SHP77 (cell line): ENCODE data around the gene USP3.
"Not testable (repeated sequence)": the region's sequence is repeated elsewhere in the genome, so short reads cannot be mapped to it uniquely, and the experiment has no call there.

Experiments used
- DNase-seq, 2 experiments: peaks; one replicate each; lab custom pipeline; 2025; lab: John Stamatoyannopoulos, UW

The USP3 gene

DNA sequence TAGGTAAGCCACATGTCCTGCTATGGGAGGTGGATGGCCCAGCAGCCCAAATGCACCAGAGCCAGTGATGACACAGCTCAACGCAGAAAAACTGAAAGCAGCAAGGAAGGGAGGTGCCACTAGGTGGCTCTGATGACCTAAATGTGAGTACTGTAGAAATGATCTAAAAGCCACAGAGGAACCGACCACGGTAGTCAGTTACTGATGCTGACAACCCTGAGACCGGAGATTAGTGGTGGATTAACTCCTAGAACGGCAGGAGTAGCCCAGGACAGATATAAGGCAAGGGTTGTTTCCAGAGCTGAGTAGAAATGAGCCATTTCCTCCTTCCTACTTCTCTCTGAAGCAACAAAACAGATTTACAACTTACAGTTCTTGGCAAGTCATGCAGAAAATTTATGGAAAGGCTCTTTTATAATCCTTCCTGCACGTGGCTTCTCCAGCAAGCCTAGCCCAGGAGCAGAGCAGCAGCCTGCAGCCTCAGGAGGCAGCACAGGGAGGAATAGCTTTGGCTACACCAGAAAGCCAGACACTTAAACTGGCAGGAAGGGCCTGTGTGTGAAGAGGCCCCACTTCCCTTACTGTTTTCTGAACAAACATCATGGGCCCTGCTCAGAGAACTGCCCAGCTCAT lies 105.9 kb downstream of the USP3 start:
- DNase-seq: peak; percentile 82

DNA sequence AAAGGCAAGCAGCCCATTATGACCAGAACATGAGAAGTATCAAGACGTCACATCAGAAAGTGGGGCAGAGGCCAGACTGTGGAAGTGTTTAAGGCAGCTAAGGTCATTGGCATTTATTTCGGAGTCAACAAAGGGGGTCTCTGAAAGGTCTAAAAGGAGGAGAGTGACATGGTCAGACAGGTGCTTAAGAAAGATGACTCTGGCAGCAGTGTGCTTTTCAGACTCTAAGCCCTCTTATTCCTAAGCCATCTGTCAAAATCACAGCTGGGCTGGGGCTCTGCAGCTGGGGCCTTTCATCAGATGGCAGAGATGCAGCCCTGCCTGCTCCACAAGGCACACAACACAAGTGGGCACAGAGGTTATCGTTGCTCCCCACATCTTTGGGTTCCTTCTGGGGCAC lies 106.8 kb downstream of the USP3 start:
- no peak for DNase-seq

DNA sequence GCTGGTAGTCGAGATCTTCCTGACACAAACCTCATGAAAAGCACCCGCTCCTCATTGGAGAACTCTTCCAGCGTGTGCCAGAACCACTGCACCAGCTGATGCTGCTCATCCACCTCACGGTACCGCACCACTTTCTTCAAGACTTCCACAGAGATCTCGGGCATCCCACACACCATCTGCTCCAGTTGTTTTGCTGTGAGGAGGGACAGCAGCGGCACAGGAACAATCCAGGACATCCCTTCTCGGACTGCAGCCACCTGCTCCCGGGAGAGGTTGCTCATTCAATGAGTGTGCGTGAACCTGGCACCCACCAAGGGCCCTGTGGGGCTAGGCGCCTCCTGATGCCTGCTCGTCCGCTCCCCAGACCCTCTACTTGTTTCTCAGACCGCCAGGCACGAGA lies 107.9 kb downstream of the USP3 start:
- DNase-seq: no peak

DNA sequence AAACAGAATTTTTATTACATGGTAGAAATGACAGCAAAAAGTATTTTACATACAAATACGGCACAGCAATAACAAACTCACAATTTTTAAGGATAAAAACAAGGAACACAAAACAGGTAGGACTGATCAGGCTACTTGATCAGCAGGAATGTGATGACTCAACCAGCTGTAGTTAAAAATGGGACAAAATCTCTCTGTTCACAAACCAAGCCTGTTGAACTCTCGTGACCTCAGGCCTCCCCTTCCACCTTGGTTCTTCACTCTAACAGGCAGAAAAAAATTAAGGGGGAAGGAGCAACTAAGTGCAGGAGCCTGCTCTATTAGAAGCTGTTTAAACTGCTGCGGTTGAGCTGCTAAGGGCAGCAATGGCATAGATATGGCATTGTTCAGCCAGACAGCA lies 111.5 kb downstream of the USP3 start:
- DNase-seq: no peak

DNA sequence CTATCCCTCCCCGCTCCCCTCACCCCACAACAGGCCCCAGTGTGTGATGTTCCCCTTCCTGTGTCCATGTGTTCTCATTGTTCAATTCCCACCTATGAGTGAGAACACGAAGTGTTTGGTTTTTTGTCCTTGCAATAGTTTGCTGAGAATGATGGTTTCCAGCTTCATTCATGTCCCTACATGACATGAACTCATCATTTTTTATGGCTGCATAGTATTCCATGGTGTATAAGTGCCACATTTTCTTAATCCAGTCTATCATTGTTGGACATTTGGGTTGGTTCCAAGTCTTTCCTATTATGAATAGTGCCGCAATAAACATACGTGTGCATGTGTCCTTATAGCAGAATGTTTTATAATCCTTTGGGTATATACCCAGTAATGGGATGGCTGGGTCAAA lies 112.8 kb downstream of the USP3 start:
- DNase-seq: not testable (repeated sequence)

DNA sequence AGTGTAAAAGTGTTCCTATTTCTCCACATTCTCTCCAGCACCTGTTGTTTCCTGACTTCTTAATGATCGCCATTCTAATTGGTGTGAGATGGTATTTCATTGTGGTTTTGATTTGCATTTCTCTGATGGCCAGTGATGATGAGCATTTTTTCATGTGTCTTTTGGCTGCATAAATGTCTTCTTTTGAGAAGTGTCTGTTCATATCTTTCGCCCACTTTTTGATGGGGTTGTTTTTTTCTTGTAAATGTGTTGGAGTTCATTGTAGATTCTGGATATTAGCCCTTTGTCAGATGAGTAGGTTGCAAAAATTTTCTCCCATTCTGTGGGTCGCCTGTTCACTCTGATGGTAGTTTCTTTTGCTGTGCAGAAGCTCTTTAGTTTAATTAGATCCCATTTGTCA lies 113.2 kb downstream of the USP3 start:
- DNase-seq: not testable (repeated sequence)

DNA sequence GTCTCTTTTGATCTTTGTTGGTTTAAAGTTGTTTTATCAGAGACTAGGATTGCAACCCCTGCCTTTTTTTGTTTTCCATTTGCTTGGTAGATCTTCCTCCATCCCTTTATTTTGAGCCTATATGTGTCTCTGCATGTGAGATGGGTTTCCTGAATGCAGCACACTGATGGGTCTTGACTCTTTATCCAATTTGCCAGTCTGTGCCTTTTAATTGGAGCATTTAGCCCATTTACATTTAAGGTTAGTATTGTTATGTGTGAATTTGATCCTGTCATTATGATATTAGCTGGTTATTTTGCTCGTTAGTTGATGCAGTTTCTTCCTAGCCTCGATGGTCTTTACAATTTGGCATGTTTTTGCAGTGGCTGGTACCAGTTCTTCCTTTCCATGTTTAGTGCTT lies 116.4 kb downstream of the USP3 start:
- not testable (repeated sequence) for DNase-seq

DNA sequence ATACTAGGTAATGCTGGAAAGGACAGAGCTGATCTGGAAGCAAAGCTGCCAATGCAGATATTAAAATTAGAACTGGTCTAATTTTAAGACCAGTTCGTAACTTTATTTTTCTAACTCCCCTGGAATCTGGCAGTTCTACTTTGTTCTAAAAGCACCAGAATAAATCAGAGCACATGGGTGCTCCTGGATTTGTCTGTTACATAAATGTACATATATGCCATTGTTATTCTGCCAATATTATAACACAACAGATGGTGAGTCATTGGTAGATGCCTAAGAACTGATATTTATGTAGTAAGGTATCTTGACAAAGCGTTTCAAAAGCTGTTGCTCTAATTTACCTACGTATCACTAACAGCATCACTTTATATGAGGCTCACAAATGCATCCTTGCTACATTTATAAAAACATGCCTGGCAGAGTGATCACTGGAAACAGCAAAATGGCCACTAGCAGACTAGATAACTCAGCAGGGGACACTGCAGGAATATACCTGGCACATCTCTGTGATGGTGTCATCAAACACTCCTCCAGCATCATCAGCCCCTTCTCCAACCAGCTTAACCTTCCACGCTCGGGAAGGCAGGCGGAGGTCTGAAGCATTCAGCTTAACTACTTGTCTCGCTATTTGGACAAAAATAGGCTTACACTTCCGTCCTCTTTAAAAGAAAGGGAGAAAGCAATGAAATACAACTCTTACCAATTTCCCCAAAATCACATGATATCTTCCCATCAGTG lies 119.0 kb downstream of the USP3 start:
- DNase-seq: no peak

DNA sequence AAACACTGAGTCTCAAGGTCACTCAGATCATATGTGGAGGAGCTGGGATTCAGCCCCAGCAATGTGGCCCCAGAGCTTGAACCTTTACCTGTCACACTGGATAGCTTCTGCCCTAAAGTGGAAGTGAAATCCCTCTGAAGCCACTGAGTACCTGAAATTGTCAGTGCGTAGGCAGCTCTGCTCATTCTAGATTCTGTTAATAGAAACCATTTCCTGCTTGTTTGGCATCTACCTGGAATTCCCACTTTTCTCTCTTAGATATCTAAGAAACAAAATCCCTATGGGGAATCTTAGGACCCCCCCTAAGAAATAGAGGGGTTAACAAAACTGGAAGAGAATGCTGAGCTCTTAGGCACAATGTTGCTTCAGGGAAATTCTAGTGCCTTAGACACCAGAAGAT lies 122.6 kb downstream of the USP3 start:
- no peak for DNase-seq

DNA sequence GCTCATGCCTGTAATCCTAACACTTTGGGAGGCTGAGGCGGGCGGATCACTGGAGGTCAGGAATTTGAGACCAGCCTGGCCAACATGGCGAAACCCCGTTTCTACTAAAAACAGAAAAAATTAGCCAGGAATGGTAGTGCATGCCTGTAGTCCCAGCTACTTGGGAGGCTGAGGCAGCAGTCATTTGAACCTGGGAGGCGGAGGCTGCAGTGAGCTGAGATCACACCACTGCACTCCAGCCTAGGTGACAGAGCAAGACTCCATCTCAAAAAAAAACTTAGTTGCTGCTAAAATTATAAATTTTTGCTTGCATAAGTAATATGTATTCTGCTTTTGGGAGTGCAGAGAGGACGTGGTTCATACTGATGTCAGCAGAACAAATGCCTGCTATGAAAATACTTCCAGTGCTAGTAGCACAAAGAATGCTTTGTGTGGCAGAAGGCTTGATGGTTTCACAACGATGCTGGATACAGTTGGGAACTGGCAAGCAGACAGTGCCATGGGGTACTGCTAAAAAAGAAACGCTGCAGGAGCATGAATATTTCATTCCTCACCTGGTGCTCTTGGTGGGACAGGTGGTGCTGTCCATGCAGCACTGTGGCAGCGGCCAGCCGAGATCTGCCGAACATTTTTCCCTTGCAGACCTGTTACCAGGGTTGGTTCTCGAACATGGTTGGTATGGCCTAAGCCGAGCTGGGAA lies 123.9 kb downstream of the USP3 start:
- no peak for DNase-seq

DNA sequence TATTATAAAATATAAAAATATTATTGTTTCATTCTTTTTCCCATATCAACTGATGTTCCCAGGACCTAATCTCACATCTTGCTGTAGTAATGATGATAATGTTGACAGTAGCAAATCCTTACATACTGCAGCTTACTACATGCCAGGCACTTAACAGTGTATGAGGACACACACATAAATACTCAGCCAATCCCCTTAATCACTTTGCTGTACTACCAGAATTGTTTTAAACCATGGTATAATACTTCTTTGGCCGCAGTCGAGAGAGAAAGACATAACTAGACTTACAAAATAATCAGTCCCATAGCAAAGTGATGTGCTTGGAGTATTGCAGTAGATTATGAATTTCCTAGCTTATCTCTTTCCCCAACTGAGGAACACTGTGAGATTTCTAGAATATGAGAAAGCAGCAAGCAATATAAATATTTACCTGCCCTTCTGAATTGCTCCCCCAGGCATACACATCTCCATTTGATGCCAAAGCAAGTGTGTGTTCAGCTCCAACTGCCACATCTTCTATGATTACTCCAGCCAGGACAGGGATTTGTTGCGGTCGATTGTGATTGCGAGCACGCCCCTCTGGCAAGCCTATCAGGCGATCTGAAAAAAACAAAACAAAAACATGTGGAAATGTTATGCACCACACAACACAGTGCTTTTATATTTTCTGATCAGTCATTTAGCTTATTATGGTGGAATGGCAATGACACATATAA lies 125.8 kb downstream of the USP3 start:
- DNase-seq: no peak

DNA sequence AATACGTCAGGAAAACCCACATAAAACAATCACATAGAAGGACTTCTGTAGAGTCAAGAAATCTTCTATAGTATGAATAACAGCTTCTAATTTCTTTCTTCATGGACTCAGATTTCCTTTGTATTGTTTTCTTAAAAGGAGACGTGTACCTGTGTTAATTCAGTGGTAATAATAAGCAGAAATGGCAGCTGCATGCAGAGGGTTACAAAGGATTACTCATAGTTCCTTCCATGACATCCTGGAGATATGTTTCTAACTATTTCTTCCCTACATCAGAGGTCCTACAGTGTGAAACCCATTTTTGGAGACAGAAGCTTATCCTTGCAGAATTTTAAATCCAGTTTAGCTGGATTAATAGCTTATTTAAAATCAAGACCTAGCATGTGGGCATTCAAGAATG lies 128.9 kb downstream of the USP3 start:
- DNase-seq: no peak

DNA sequence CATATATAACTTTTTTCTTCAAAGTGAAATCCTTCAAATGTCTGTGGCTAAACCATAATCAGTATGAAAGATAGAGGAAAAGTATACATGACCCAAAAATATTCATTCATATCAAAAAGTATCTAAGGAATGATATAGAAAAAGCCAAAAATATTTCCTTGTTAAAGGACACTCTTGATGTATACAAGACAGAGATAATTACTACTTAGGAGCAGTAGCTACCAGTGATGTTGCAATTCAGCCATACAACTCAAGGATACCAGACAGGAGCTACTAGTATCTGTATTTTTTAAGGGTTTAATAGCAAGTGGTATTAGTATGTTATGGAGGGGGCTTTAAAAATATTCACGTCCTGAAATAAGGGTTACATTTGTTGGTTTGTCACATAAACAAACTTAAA lies 129.8 kb downstream of the USP3 start:
- no peak for DNase-seq

DNA sequence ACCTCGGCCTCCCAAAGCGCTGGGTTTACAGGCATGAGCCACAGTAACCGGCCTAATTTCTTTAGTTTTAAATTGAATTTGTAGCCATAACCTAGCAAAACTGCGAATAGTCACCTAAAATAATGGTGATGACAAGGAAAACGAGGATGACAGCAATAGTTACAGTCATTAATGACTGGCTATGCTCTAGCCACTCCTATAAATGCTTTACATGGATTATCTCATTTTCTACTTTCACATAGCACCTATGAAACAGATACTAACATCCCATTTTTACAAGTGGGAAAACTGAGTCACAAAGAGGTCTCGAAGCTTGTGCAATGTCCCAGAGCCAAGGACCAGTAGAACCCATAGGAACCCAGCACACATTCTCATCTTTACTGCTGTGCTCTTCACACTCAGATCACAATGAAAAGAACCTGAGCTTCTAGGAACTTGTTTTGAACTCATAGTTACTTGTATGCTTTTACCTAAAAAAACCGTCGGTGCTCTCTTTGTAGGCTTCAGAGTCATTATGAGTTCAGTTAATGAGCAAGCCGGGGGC lies 132.2 kb downstream of the USP3 start:
- DNase-seq: no peak

DNA sequence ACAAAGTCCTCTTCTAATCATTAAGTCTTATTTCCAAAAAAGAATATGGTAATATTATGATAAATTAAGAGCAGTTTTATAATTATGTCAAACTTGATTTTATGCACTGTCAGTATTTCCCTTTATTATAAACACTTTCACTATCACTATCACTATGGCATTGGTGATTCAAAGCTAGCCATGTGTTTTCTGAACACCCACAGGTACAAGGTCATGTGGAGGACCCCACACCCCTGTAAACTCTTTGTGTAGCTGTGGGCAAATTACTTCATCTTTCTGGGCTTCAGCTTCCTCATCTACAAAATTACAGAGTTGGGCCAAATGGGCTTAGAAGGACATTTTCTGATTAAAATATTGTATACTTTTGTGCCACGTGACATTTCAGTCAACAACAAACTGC lies 134.4 kb downstream of the USP3 start:
- DNase-seq: no peak

DNA sequence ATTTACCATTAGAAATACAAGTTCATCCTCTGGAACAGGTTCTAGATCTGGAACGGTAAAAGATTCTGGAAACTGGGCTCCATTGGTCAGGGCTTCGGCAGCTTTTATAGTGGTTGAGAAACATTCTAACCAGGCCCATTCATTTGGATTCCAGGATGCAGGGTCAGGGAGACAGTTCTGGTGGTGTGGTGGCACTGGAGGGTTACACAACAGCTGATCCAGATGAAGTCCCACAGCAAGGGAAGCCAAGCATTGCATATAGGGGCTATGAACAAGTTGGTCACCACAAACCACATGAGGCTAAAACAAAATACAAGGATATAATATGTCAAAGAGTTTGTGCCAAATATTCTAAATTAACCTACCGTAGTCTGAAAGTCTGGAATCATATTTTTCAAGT lies 135.8 kb downstream of the USP3 start:
- DNase-seq: no peak
